Measurements from ENCODE around the gene EPHX1.
"Not testable (repeated sequence)": the region's sequence is repeated elsewhere in the genome, so short reads cannot be mapped to it uniquely, and the experiment has no call there.

The EPHX1 gene

DNA sequence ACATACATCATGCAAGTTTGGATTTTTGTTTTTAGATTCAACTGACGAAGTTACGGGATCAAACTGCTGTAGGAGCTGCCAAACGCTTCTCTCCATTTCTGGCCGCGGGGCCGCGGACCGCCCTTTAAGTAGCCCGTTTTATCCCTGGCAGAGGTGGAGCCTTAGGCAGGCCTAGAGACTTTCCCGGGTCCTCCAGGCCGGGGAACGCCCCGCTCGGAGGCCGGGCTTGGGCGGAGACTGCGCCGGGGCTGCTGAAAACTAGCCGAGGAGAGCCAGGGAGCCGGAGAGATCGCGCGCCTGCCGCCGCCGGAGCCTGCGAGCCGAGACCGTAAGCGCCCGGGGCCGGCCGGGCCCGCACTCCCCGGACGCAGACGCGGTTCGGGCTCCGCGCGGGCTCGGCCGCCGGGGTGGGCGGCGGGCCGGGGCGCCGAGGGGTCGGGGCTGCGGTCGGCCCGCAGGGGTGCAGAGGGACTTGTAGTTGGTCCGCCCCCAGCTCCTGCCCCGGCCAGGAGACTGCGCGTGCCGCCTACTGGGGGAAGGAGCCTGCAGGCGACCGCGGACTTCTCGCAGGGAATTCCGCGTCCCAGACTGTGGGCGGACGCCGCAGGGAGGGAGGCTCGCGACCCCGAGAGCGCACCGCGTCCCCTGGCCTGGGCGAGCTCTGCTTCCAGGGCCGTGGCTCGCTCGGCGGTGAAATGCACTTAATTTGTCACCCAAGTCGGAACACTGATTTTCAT lies at the start of gene EPHX1:
Gene EPHX1 (plus strand): TSS at position 283 of the 737 bp plus-strand sequence. CDS start 18,606 bp downstream, outside the sequence.
- peak; percentile 68 for DNase-seq (ENCODE audit: extremely low spot score, insufficient read length, low read depth)
- peak; percentile 69 for FAIRE-seq

DNA sequence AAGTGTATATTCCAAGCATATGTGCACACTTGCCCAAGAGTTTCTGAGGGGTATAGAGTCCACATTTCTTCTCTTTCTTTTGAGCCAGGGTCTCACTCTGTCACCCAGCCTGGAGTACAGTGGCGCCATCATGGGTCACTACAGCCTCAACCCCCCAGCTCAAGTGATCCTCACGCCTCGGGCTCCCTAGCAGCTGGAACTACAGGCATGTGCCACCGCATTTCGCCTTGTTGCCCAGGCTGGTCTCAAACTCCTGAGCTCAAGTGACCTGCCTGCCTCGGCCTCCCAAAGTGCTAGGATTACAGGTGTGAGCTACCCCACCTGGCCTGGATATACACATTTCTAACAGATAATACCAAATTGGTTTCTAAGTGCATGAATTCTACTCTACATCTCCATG lies 49.4 kb upstream of the EPHX1 start:
- no peak for DNase-seq (ENCODE audit: extremely low spot score, insufficient read length, low read depth)

DNA sequence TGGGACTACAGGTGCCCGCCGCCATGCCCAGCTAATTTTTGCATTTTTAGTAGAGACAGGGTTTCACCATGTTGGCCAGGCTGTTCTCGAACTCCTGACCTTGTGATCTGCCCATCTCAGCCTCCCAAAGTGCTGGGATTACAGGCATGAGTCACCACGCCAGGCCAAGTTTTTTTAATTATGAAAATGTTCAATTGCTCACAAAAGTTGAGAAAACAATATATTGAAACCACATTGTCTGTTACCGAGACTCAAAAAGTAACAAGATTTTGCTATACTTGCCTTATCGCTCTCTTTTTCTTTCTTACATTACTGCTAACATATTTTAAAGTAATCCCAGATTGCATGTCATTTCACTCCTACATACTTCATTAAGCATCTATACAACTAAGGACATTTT lies 48.5 kb upstream of the EPHX1 start:
- not testable (repeated sequence) for FAIRE-seq; DNase-seq (ENCODE audit: extremely low spot score, insufficient read length, low read depth)

More for the DNA sequence above, 49.4 kb upstream of the EPHX1 start:
- no peak for FAIRE-seq

DNA sequence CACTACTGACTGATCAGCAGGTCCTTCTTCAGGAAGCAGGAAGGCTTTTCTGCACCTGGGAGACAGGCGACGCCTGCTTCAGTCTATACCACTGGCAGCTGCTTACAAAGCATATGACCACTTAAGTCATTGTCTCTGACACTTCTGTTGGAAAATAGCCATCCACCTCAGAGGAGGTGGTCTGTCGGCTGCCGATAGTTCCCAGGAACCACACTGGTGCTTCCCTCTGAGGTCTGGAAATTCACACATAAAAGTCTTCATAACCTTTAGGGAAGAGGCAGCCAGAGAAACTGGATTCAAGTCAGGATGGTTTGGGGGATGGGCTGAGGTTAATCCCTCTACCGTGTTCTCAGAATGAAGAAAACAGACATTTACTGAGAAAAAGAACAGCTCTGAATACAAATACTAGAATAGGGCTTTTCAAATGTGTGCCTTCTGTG lies 47.9 kb upstream of the EPHX1 start:
- FAIRE-seq: no peak
- no peak for DNase-seq (ENCODE audit: extremely low spot score, insufficient read length, low read depth)

DNA sequence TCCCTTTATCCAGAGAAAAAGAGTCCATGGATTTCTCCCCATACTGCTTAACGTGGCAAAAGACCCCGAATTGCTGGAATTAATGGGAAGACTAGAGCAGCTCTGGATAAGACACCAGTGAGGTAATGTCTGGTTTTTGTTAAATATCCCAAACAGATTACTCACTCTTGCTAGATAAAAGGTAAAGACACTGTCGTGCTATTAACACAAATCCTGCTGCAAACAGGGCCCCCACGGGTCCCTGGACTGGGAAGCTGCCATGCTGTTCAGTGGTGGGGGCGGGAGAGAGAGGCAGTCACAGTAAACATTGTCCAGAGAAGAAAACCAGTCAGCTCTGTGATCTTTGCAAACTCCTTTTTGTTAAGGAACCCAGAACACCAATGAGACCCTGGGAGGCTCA lies 47.5 kb upstream of the EPHX1 start:
- no peak for DNase-seq (ENCODE audit: extremely low spot score, insufficient read length, low read depth)

DNA sequence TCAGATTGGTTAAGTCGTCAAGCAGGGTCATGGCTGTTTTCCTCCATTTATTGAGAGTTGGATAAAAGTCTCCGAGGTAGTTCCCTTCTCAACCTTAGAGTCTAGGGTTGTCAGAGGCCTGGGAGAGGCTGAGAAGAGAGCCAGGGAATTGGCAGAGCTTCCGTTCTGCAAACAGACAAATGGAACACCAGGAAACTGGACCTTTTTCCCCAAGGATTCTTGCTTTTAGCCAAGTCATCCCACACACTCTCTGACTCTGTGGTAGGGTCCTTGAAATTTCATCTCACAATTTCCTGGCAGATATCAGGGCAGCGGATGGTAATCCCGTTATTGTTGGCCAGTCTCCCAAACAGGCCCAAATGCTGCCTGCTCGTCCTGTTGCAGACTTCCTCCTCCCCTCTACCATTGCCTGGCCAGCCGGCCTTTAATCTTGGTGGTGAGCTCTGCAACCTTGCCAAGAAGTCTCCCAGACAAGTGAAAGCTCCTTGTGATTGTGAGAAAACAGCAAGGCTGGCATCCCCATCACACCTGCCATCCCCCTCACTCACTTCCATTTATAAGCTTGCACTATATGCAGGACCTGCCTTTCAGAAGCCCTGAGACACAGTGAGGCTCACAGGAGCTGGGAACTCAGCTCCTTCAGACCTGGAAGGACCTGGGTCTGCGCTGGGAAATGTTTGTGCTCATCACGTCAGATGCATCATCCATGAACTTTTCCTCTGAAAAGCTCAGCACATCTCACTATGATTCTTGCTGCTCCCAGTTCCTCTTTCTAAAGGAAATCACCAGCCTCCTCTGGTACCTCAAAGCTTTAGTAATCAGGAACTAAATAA lies 46.0 kb upstream of the EPHX1 start:
- no peak for FAIRE-seq
- DNase-seq (ENCODE audit: extremely low spot score, insufficient read length, low read depth): no peak

More for the DNA sequence above, 47.5 kb upstream of the EPHX1 start:
- FAIRE-seq: no peak

DNA sequence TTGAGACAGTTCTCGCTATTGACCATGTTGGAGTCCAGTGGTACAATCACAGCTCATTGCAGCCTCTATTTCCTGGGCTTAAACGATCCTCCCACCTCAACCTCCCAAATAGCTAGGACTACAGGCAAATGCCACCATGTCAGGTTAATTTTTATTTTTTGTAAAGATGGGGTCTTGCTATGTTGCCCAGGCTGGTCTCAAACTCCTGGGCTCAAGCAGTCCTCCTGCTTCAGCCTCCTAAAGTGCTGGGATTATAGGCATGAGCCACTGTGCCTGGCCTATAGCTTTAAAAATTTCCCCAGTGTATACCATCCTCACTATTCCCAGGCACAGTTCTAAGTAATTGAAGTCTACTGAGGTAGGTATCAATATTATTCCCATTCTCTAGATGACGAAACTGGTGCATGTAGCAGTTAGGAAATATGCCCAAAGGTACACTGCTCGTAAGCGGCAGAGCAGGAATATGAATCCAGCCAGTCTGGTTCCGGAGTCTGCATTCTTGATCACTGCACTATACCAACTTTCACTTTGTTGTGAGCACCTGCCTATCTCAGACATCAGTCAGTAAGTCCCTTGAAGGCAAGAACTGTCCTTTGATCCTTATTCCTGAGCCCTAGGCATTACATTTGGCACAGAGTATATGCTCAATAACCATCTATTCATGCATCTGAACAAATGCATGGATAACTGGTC lies 43.8 kb upstream of the EPHX1 start:
- no peak for FAIRE-seq
- DNase-seq (ENCODE audit: extremely low spot score, insufficient read length, low read depth): no peak

DNA sequence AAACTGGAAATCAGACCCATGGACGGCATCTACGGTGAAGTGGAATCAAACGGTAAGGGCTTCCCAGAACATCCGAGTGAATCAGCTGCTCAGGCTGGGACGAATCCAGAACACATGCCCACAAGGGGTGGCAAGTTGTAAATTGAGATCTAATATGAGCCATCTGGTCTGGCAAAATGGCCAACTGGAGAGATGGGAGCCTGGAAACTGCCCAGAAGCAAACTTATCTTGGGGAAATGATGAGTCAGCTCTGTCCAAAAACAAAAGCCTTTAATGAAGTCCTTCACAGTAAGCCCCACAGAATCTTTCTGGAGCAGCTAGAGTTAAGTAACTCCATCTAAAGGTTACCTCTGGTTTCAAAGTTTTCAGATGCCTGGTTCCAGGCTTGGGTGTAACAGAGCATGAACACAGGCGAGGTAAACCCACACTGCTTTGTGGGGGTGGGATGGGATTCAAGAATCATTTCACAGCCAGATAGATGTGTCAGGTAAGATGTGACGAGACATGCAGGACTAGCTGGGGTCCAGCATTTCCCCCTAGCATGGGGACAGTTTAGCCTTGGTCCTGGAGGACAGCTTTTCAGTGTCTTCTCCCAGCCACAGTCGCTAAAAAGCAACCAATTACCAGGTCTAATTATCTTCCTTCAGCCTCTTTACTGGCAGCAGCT lies 42.8 kb upstream of the EPHX1 start:
- no peak for DNase-seq (ENCODE audit: extremely low spot score, insufficient read length, low read depth)
- no peak for FAIRE-seq

DNA sequence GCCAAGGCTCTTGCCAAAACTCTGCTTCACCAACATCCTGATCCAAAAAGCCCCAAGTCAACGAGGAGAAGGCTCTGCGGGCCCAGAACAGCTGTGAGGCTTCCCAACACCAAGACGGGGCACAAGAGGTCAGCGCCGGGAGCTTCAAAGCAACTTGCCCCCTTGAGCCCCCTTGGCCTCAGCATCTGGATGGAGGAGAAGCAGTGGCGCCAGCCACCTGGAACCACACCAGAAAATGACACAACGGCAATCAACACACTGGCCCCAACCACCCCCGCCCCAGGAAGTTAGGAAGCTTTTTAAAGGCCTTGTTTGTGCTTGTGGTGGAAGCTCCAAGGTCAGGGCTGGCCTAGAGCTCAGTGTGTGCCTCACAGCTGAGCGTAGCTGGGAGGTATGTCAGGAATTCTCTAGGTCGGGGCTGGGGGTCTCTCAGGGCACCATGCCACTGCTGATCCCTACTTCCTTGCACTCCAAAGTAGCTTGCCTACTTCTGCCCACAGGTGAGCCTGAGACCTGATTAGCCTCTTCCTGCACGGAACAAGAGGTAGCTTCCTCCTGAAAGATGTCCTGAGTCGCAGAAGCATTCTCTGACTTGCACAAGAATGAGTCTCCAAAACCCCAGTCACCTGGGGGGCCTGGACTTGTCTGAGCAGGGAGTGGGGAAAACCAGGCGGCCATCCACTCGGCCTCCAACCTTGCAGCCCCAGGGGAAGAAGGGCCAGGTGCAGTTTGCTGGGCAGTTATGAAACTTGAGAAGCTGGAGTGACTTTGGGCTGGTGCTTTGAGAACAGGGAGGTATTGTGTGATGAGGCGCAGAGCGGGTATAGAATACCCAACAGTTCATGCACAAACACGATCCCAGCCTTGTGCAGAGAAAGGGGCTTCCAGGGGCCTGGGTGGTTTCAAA lies 42.0 kb upstream of the EPHX1 start:
- FAIRE-seq: no peak
- DNase-seq (ENCODE audit: extremely low spot score, insufficient read length, low read depth): no peak

DNA sequence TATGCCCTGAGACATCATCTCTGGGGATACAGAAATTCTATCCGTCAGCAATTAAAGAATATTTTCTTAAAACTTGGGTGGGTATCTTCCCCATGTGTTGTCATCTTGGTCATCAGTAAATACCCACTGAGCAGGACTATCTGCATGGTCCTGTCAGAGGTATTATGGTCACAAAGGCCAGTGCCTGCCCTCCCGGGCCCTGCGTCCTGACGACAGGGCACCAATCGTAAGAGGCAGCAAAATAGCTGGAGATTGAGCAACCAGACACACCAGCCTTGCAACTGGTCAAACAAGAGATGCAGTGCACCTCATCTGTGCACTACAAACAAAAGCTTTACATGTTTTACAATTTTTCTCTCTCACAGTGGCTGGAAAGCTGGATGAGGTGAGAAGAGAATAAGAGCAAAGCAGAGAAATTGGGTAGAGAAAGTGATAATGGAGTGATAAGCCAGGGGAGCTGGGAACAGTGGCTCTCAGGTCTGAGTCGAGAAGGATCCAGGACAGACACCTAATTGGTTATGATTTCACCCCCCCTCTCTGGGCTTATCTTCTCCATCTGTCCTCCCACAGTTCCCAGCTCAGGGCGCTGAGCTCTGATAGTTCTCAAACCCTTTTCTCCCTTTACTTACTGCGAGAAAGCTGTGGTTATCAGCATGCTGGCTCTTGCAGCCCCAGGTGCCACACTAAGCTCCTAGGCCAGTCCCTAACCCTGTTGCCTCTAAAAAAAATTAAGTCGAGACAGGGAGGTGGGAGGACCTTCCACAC lies 41.1 kb upstream of the EPHX1 start:
- DNase-seq (ENCODE audit: extremely low spot score, insufficient read length, low read depth) (no peak), FAIRE-seq (no peak)

DNA sequence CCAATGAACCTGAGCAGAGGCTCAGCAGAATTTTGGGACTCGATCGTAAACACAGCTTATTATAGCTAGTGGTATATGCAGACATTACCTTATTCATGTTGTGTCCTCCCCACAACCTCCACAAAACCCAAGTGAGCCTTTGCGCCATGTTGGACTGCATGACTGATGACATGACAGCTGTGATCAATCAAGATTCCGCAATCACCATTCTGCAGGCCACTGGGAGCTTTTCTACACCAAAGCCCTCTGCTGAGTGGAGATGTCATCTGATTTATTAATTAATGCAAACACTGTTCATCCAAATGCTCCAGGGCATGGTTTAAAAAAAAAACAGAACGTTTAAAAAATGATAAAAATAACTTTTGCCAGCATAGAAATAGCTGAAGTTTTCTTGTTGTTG lies 40.2 kb upstream of the EPHX1 start:
- DNase-seq (ENCODE audit: extremely low spot score, insufficient read length, low read depth) (no peak), FAIRE-seq (no peak)

DNA sequence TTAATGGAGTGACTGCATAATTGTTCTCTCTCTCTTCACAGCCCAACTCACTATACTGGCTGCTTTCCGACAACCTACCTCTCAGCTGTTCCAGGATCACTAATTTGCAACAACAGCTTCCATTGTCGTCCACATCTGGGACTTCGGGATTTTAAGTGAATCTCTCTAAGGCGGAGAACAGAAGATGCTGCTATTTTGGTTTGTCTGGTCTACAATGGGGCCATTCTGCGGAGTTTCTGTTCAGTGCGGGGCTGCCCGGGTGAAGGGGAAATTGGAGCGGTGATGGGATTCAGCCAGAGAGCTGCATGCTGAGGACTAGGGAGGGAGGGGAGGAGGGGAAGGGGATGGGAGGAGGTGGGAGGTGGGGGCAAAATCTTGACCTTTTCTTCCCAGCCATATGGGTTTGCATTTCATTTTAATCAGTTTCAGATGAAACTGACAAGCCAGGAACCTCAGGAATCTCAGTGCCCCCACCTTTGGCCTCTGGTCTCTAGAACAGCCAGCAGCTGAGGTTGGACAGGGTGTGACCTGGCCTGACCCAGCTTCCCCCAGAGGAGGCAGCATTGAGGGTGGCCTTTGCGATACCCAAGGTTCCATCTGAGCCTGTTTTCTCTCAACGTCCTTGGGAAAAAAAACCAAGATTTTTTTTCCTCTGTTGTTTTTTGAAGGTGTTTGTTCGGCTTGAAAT lies 39.2 kb upstream of the EPHX1 start:
- FAIRE-seq: no peak
- DNase-seq (ENCODE audit: extremely low spot score, insufficient read length, low read depth): no peak

DNA sequence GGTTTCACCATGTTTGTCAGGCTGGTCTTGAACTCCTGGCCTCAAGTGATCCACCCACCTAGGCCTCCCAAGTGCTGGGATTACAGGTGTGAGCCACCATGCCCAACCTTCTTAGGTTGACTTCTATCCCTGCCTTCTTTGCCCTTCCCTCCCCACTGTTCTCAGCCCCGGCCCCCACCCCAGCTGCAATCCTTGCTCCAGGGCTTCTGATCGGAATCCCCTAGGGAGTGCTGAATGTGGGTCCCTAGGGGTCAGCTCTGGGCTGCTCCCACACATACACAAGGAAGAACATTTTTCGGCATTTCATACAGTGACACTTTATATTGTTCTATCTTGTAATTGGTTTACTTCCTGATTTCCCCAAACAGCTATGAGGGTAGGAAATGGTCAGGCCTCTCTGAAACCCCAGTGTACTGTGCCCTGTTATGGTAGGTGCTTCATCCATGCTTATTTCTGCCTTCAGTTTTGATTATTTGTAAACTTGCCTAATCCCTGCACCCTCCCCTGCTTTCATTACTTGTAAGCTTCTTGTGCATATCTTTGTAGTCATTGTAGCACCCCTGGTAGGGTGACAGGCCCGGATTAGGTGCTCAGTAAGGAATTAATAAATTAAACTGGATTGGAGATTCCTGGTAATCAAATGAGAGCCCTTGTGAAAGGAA lies 38.1 kb upstream of the EPHX1 start:
- FAIRE-seq (no peak), DNase-seq (ENCODE audit: extremely low spot score, insufficient read length, low read depth) (no peak)

DNA sequence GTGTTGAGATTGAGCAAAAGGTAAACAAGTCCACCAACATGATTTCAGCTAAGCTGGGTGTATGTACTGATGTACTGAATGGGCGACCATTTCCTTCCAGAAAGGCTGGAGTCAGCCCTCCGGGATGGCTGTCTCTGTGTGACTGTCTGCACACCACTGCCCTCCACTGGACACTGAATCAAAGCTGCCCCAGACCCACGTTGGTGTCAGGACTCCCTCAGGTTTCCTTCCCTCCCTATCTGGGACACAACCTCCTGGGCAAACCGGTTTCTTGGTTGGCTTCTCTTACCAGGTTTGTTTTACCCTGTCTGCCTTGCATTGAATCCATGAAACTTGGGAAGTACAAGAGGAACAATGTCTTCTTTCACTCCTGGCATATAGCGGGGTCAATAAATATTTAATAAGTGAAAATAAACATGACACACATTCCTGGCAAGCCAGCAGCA lies 37.6 kb upstream of the EPHX1 start:
- peak; percentile 26 for DNase-seq (ENCODE audit: extremely low spot score, insufficient read length, low read depth)
- FAIRE-seq: peak; percentile 42

DNA sequence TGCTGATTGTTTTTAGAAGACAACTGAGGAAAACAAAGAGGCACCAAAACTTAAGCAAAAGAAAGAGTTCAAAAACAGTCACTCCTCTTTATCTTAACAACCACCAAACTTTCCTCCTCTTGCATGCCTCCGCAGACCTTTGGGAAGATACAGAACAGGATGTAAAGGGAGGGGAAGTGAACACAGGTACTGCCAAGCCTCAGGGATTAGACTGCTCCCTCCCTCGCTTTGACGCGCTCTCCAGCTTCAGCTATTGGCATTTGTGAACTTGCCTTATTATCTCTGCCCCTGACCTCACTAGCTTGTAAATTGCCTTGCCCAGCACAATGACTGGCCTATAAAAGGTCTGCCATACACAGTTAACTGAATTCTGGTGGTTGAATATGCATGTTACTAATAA lies 37.1 kb upstream of the EPHX1 start:
- FAIRE-seq: no peak
- no peak for DNase-seq (ENCODE audit: extremely low spot score, insufficient read length, low read depth)

DNA sequence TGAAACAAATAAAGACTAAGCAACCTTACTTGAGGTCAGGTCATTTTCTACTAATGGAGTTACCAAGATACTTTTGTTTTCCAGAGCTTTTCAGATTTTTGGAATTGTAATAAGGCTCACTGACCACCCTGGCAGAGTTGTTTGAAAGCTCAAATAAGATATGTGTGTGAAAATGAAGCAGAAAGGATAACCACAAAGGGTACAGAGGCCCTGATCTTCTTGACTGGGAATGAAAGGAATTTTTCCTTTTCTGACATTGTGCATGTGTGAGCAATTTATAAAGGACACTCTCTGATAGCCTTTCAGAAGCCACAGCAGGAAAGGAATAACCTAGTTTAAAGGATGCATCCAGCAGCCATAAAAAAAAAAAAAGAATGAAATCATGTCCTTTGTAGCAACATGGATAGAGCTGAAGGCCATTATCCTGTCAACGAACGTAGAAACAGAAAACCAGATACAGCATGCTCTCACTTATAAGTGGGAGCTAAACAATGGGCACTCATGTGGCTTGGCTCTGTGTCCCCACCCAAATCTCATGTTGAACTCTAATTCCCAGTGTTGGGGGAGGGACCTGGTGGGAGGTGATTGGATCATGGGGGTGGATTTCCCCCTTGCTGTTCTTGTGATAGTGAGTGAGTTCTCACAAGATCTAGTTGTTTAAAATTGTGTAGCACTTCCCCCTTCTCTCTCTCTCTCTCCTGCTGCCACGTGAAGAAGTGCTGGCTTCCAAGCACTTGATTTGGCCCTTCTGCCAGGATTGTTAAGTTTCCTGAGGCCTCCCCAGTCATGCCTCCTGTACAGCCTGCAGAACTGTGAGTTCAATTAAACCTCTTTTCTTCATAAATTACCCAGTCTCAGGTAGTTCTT lies 35.4 kb upstream of the EPHX1 start:
- no peak for DNase-seq (ENCODE audit: extremely low spot score, insufficient read length, low read depth)
- FAIRE-seq: no peak

Data from GM18507 (cell line).